GM12878 (cell line): ENCODE data around the gene LARP6.

Experiments
- BRCA1 ChIP-seq: IDR thresholded peaks from 2 replicates; pipeline ENCODE4 v1.6.1; 2011; ENCODE audit warnings: low read depth, low read length, improper control_type of control experiment
- EZH2 ChIP-seq: IDR thresholded peaks from 2 replicates; pipeline ENCODE4 v1.6.1; 2012; ENCODE audit warnings: low read depth, mild to moderate bottlenecking, control low read depth, inconsistent platforms, low read length, borderline replicate concordance; ENCODE audit not compliant: control insufficient read depth
- POLR2AphosphoS5 ChIP-seq: IDR thresholded peaks from 2 replicates; pipeline ENCODE4 v1.6.1; 2011; ENCODE audit warnings: mild to moderate bottlenecking, low read length, inconsistent platforms
- RAD21 ChIP-seq: IDR thresholded peaks from 2 replicates; pipeline ENCODE4 v1.6.1; 2011; ENCODE audit warnings: mild to moderate bottlenecking, low read depth, low read length, moderate library complexity; ENCODE audit not compliant: insufficient read depth
- RELA ChIP-seq: fragments of 450-650 bp; IDR thresholded peaks from 2 replicates; pipeline ENCODE4 v1.8.0; 2014; ENCODE audit warnings: borderline replicate concordance; ENCODE audit not compliant: partially characterized antibody

GRCh38 chr15:70892002-70892911 is 38.3 kb upstream of the LARP6 start, which contains the start of the genes LRRC49 and THAP10:
- TF ChIP-seq POLR2AphosphoS5 (no peak), RAD21 (no peak), EZH2 (no peak), RELA (no peak), BRCA1 (no peak)
